ENCODE data around the gene FRY. TPM values are rescaled to one million over a fixed set of nuclear protein-coding genes. Genes with fewer than 3 reads are reported as not detected.

Gene FRY
- total and polyA plus RNA-seq, 9 of the 15 experiments (the other 6 are each of a cell fraction or from before 2014, with no cell fraction given): 0.03 to 0.31 (median 0.11) TPM; not detected in 3

DNA sequence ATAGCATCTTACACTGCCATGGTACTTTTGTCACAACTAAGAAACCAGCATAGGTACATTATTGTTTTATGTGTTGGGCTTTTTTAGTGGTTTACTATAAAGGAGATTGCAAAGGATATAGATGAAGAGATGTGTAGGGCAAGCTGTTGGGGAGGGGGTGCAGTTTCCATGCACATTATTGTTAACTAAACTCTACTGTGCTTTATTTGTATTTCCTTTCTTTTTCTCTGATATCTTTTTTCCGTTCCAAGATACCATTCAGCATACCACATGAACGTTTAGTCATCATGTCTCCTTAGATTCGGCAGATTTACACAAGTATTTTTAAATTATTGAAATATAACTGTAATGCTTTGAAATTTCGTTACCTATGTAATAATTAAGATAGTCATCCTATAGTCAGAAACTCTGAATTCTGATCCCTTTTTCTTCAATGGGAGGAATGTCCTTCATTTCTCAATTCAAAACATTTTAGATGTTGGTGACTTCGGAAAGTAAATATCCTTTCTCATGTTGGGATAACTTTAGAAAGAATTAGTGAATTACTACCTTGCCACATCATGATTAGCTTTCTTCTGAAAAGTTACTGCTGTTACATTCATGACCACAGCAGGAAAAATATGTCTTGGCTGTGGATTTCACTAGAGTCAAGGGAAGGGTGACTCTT, 82.8 kb downstream of the FRY start (continued):
- TF ChIP-seq NFE2L1 (tag; IDR thresholded peaks at IDR 0.05; ENCODE audit: borderline replicate concordance, low read depth) (no peak), PCBP2 (IDR thresholded peaks at IDR 0.05; ENCODE audit: low read depth, low read length, poor library complexity, severe bottlenecking) (no peak)

DNA sequence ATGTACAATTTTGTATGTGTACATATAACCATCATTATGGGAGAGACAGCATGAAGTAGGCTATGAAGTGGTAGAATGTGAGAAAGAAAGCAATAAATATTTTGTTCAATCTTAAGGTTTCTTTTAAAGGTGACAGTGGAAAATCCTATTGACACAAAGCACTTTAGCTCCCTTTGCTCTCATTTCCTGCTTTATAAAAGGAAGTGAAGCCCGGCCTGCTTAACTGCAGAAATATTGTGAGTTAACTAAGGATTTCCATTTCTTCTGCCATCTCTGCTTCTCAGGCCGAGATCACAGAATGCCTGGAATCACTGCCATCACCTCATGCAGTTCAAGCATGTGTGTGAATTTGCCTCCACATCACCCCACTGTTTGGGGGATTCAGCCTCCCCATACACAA, 83.5 kb downstream of the FRY start:
- no peak for DNase-seq (ENCODE audit: extremely low read depth in 1 of 4, low spot score in 3 of 4)
- ATAC-seq: no peak
- 4% methylated on average over 2 of the region's 2 CpGs for WGBS (ENCODE audit: insufficient coverage, low coverage, missing lambda C conversion rate)

More for the DNA sequence above, 83.5 kb downstream of the FRY start:
- Histone ChIP-seq H3K4me3 (no peak overlapping the region), H3K4me2 (ENCODE audit: insufficient read depth, low read length) (no peak overlapping the region), H3K9ac (ENCODE audit: insufficient read depth in 1 of 2, low read depth in 2 of 2, low read length in 2 of 2) (no peak overlapping the region), H3K27me3 (ENCODE audit: control insufficient read depth in 2 of 2, insufficient read depth in 2 of 2, low read length in 2 of 2) (peaks cover 0 to 6% of the 10 kb centered on the region in 2 experiments; a peak in 2 of 5 replicates), H3K4me1 (replicated peaks in 1 of 2; ENCODE audit: control insufficient read depth in 2 of 2, insufficient read depth in 2 of 2, low read length in 2 of 2) (no peaks in the 10 kb centered on the region), H3K27ac (ENCODE audit: extremely low read depth, low read depth, low read length) (no peak overlapping the region), H3K36me3 (ENCODE audit: control insufficient read depth, insufficient read depth, low read length) (no peaks in the 10 kb centered on the region), H2AFZ (ENCODE audit: low read depth, low read length) (no peak overlapping the region), H3K9me1 (ENCODE audit: control insufficient read depth, insufficient read depth, low read length) (no peaks in the 10 kb centered on the region), H3K79me2 (ENCODE audit: control insufficient read depth, insufficient read depth, low read length) (no peaks in the 10 kb centered on the region), H4K20me1 (replicated peaks; ENCODE audit: control insufficient read depth, insufficient read depth, low read length) (no peaks in the 10 kb centered on the region), H3K9me3 (replicated peaks; ENCODE audit: control insufficient read depth, insufficient read depth, low read depth, low read length) (0 out of 2 replicates have a peak, but pooled peaks cover 2% of the 10 kb centered on the region)
- in situ Hi-C loops (cut with MboI): no loop called here
- intact Hi-C loops (cut with micrococcal nuclease): no loop called here
- CTCF ChIA-PET (ENCODE audit: low intra/inter-chr PET ratio): no interaction called here
- POLR2A ChIA-PET: no interaction called here
- FAIRE-seq: no peak
- TF ChIP-seq ZNF23 (CRISPR knock-in tag; IDR thresholded peaks at IDR 0.05) (no peak), CEBPB (tag; IDR thresholded peaks at IDR 0.05) (no peak), NR4A1 (CRISPR knock-in tag; IDR thresholded peaks at IDR 0.05) (no peak), NR4A1 (tag; IDR thresholded peaks at IDR 0.05) (no peak), FOXP1 (CRISPR knock-in tag; IDR thresholded peaks at IDR 0.05) (no peak)
- no TSS peak for BruUV-seq (replicated peaks)

All from K562 (cell line).